Measurements from ENCODE around the gene AP3S2. TPM values are rescaled to one million over a fixed set of nuclear protein-coding genes. Genes with fewer than 3 reads are reported as not detected.

AP3S2 gene
- total and polyA plus RNA-seq, 4 donors, result 8.4 to 73.5 (median 25.9) TPM

- no peak for TF ChIP-seq REST (IDR thresholded peaks at IDR 0.05)
- TF ChIP-seq SP1 (IDR thresholded peaks at IDR 0.05), result no peak
Measured at GRCh38 chr15:89829616-89830440, 64.0 kb downstream of the AP3S2 start (continued).

GRCh38 chr15:89829161-89829560 is 64.6 kb downstream of the AP3S2 start:
- 77% methylated on average over 8 of the region's 8 CpGs for WGBS
- H3K9ac ChIP-seq (ENCODE audit: low read depth in 1 of 2, low read length in 2 of 2), result no peak overlapping the region
- H3K9me3 ChIP-seq (ENCODE audit: control insufficient read depth in 4 of 4, low read length in 3 of 4), result no peaks in the 10 kb centered on the region
- no peak overlapping the region for H3K27ac ChIP-seq (ENCODE audit: low read depth in 1 of 2, low read length in 2 of 2)
- peaks cover 5 to 15% (median 10%) of the 10 kb centered on the region in 4 donors for H3K36me3 ChIP-seq (ENCODE audit: control insufficient read depth in 4 of 4, insufficient read depth in 3 of 4, low read depth in 1 of 4, low read length in 3 of 4)
- H3K27me3 ChIP-seq (ENCODE audit: control insufficient read depth in 4 of 4, insufficient read depth in 4 of 4, low read length in 3 of 4), result no peaks in the 10 kb centered on the region
- H3K4me1 ChIP-seq (ENCODE audit: control insufficient read depth in 4 of 4, insufficient read depth in 4 of 4, low read length in 3 of 4), result peaks cover 15 to 38% (median 29%) of the 10 kb centered on the region in 4 donors
- no peak for TF ChIP-seq TAF1 (conservative IDR thresholded peaks at IDR 0.05)
- TF ChIP-seq ZBTB33 (IDR thresholded peaks at IDR 0.05), result no peak
- TF ChIP-seq ATF3 (IDR thresholded peaks at IDR 0.05), result no peak
- no peak for TF ChIP-seq RXRA (IDR thresholded peaks at IDR 0.05)
- no peak for TF ChIP-seq MAX (IDR thresholded peaks at IDR 0.05)
- no peak for TF ChIP-seq CTCF (IDR thresholded peaks at IDR 0.05; ENCODE audit: low read depth, low read length, missing input control)
- TF ChIP-seq REST (IDR thresholded peaks at IDR 0.05), result no peak
- TF ChIP-seq NR2F2 (IDR thresholded peaks at IDR 0.05), result no peak
- TF ChIP-seq HNF4A (conservative IDR thresholded peaks at IDR 0.05), result no peak
- no peak for TF ChIP-seq FOXA1 (IDR thresholded peaks at IDR 0.05)
- TF ChIP-seq HNF4G (IDR thresholded peaks at IDR 0.05), result no peak
- TF ChIP-seq GABPA (IDR thresholded peaks at IDR 0.05 in 1 of 2, conservative IDR thresholded peaks at IDR 0.05 in 1 of 2), result no peak
- TF ChIP-seq JUND (IDR thresholded peaks at IDR 0.05), result no peak
- TF ChIP-seq EGR1 (IDR thresholded peaks at IDR 0.05; ENCODE audit: low read depth in 2 of 2), result no peak
- TF ChIP-seq YY1 (IDR thresholded peaks at IDR 0.05), result no peak
- TF ChIP-seq RAD21 (IDR thresholded peaks at IDR 0.05), result no peak
- no peak for TF ChIP-seq FOXA2 (IDR thresholded peaks at IDR 0.05)
- no peak for TF ChIP-seq SP1 (IDR thresholded peaks at IDR 0.05)
- DNase-seq (ENCODE audit: low spot score), result no peak
- H3K4me3 ChIP-seq (ENCODE audit: low read depth in 1 of 3, low read length in 3 of 3), result no peak overlapping the region
